Measurements from ENCODE around the gene TLX3.

Gene TLX3

DNA sequence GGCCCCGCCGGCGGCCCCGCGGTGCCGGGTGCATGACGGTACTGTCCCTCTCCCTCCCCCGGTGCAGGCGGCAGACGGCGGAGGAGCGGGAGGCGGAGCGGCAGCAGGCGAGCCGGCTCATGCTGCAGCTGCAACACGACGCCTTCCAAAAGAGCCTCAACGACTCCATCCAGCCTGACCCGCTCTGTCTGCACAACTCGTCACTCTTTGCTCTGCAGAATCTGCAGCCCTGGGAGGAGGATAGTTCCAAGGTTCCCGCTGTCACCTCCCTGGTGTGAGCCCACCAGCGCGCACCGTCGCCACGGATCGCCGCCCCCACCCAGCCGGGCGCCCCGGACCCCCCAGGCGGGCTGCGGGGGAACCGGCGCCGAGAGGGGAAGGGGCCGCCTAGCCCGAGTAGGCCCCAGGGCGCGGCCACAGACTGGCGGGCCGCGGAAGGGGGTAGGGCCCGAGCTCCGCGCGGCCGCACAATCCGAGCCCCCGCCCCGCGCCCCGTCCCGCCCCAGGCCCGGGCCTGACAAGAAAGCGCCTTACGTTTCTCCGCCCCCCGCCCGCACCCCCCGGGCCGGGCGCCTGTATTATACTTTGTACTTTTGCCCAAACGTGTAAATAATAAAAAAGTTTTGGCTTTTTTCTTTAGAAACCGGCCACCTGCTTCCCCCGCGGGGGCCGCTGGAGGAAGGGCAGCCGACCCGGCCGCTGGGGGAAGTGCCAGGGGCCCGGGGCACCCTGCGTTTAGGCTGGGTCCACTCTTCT, 2.5 kb downstream of the TLX3 start:
- TF ChIP-seq, protein P1, sequence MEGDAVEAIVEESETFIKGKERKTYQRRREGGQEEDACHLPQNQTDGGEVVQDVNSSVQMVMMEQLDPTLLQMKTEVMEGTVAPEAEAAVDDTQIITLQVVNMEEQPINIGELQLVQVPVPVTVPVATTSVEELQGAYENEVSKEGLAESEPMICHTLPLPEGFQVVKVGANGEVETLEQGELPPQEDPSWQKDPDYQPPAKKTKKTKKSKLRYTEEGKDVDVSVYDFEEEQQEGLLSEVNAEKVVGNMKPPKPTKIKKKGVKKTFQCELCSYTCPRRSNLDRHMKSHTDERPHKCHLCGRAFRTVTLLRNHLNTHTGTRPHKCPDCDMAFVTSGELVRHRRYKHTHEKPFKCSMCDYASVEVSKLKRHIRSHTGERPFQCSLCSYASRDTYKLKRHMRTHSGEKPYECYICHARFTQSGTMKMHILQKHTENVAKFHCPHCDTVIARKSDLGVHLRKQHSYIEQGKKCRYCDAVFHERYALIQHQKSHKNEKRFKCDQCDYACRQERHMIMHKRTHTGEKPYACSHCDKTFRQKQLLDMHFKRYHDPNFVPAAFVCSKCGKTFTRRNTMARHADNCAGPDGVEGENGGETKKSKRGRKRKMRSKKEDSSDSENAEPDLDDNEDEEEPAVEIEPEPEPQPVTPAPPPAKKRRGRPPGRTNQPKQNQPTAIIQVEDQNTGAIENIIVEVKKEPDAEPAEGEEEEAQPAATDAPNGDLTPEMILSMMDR (IDR thresholded peaks at IDR 0.05; ENCODE audit: low read depth, low read length, missing control alignments) = no peak
- Histone ChIP-seq H3K27ac (no peak overlapping the region), H3K36me3 (replicated peaks) (no peaks in the 10 kb centered on the region), H3K27me3 (replicated peaks) (peaks cover 97% of the 10 kb centered on the region), H3K4me3 (ENCODE audit: low read depth, low read length) (no peak overlapping the region)
- no peak for DNase-seq
- in situ Hi-C loops (cut with HindIII; ENCODE audit: low pct_ligation_motif_present, low sequenced_read_pairs) = no loop called here

DNA sequence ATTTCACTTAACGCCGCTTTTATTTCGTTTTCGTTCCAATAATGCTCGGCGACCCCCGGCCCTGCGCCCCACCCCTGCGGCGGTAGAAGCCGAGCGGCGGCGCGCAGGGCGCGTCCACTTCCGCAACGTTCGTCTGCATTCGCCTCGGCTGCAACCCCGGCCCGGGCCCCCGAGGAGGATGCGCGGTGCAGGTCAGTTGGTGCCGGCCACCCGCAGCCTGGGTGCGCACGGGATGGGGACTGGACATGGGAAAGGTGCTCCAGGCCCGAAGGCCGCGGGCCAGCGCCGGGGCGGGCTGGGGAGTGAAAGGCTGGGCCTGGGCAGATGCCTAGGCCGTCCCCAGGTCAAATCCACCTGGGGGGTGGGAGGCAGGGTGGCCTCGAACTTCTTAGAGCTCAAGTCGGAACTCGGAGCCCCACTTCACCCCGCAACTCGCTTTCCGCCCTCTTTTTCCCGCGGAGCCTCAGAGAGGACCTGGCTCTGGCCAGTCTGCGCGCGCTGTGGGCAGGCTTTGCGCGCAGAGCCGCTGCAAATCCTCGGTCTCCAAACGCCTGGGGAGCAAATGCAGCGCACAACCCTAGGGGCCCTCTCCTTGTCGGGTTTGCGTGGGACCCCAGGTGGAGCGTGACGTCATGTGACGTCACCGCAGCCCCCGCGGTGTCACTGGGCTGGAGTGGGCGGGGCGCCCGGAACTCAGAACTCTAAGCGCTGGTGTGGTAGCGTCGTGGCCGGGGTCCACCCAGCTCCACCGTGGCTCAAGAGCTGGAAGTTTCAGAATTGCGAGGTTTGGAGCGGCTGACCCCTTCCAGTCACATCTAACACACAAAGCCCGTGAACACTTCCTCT, 3.3 kb downstream of the TLX3 start:
- in situ Hi-C loops (cut with HindIII; ENCODE audit: low pct_ligation_motif_present, low sequenced_read_pairs) = no loop called here
- Histone ChIP-seq H3K27ac (no peak overlapping the region), H3K36me3 (replicated peaks) (no peaks in the 10 kb centered on the region), H3K27me3 (replicated peaks) (peaks cover 97% of the 10 kb centered on the region), H3K4me3 (ENCODE audit: low read depth, low read length) (no peak overlapping the region)
- DNase-seq = no peak
- TF ChIP-seq, protein P1 (IDR thresholded peaks at IDR 0.05; ENCODE audit: low read depth, low read length, missing control alignments) = no peak

DNA sequence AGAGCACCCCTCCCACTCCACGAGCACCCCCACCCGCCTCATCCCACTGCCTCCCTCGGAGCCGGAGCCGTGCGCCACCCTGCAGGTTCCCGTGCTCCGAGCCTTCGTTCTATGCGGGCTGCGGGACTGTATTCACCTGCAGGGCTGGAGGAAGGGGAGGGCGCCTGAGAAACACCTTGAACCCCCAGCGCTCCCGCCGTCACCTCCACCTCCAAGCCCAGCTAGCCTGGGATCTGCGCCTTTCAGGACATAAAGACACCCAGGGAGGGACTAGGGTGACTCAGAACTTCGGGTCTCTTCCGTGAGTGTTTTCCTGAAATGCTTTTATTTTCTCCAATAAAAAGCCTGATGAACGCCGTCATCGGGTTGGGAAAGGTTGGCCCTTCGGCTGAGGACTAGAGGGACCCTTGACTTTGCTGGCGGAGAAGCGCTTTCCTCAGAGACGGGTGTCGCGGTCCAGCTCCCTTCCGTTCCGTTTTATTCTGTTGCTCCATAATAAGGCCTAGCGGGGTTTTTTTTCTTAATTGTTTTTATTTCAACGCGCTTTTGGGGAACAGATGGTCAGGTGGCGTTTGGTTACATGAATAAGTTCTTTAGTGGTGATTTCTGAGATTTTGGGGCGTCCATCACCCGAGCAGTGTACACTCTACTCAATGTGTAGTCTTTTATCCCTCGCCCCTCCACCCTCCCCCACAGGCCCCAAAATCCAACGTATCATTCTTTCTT, 4.6 kb downstream of the TLX3 start:
- in situ Hi-C loops (cut with HindIII; ENCODE audit: low pct_ligation_motif_present, low sequenced_read_pairs) = no loop called here
- DNase-seq = no peak

DNA sequence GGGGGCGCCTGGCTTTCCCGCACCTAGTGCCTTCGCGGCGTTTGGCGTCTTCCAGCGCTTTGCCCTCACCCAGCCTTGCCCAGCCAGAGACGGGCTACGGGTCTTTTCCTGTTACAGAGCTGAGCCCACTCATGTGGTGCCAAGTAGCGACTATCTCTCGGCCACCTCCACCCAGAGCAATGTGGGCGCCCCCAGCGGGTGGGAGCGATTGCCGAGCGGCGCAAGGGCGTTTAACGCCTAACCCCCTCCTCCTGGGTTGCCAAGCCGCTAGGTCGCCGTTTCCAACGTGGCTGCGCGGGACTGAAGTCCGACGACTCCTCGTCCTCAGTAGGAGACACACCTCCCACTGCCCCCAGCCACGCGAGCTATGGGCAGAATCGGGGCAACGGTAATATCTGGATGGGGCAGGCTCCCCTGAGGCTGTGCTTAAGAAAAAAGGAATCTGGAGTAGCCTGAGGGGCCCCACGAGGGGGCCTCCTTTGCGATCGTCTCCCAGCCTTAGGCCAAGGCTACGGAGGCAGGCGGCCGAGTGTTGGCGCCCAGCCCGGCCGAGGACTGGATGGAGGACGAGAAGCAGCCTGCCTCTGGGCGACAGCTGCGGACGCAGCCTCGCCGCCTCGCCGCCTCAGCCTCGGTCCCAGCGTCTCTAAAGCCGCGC, 5.8 kb downstream of the TLX3 start:
- in situ Hi-C loops (cut with HindIII; ENCODE audit: low pct_ligation_motif_present, low sequenced_read_pairs) = no loop called here
- DNase-seq = no peak
- Histone ChIP-seq H3K36me3 (replicated peaks) (no peaks in the 10 kb centered on the region), H3K4me3 (ENCODE audit: low read depth, low read length) (no peak overlapping the region), H3K27me3 (replicated peaks) (peaks cover 95% of the 10 kb centered on the region), H3K27ac (no peak overlapping the region)
- TF ChIP-seq, protein P1 (IDR thresholded peaks at IDR 0.05; ENCODE audit: low read depth, low read length, missing control alignments) = peak; percentile 12

More for the DNA sequence above, 4.6 kb downstream of the TLX3 start:
- TF ChIP-seq, protein P1 (IDR thresholded peaks at IDR 0.05; ENCODE audit: low read depth, low read length, missing control alignments) = no peak
- Histone ChIP-seq H3K36me3 (replicated peaks) (no peaks in the 10 kb centered on the region), H3K27me3 (replicated peaks) (peaks cover 97% of the 10 kb centered on the region), H3K4me3 (ENCODE audit: low read depth, low read length) (no peak overlapping the region), H3K27ac (no peak overlapping the region)

DNA sequence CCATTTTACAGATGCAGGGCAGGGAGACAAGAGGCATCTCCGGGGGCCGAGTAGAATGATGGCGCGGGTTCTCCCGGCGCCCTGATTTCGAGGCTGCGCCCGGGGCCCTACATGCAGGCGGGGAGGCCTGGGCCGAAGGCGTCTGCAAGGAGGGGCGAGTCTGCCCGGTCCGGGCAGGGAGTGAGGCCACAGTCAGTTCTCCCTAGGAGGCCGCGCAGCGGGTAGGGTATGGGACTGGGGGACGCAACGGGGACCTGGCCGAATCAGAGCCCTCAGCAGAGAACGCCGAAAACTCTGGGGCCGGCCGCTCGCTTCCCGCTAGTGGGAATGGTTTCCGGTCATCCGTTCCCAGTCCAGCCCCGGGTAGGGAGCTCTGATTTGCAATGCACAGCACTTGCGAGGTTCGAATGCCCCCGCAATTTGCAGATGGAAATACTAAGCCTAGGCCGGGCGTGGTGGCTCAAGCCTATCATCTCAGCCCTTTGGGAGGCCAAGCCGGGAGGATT, 6.4 kb downstream of the TLX3 start:
- in situ Hi-C loops (cut with HindIII; ENCODE audit: low pct_ligation_motif_present, low sequenced_read_pairs) = no loop called here
- Histone ChIP-seq H3K4me3 (ENCODE audit: low read depth, low read length) (no peak overlapping the region), H3K27me3 (replicated peaks) (peaks cover 95% of the 10 kb centered on the region), H3K36me3 (replicated peaks) (no peaks in the 10 kb centered on the region), H3K27ac (no peak overlapping the region)
- DNase-seq = no peak
- TF ChIP-seq, protein P1 (IDR thresholded peaks at IDR 0.05; ENCODE audit: low read depth, low read length, missing control alignments) = no peak
